Esophagus squamous epithelium (tissue), 4 donors: ENCODE data around the gene PARD3.

Source experiments
- POLR2A ChIP-seq, 4 donors: fragments of 450-650 bp; IDR thresholded peaks; one replicate each; pipeline ENCODE4 v1.6.1; 2017; ENCODE audit warnings: antibody characterized with exemption in 4 of 4, mild to moderate bottlenecking in 4 of 4, moderate library complexity in 3 of 4
- TF ChIP-seq, protein P1 (sequence below), 6 experiments: fragments of 450-650 bp in 4 of 6; fragments of 200-600 bp in 2 of 6; sonication (generic) in 2 of 6; IDR thresholded peaks; one replicate each; pipeline ENCODE4 v1.5.1; 2016 to 2019; ENCODE audit warnings: antibody characterized with exemption in 6 of 6, mild to moderate bottlenecking in 4 of 6, moderate library complexity in 4 of 6

DNA sequence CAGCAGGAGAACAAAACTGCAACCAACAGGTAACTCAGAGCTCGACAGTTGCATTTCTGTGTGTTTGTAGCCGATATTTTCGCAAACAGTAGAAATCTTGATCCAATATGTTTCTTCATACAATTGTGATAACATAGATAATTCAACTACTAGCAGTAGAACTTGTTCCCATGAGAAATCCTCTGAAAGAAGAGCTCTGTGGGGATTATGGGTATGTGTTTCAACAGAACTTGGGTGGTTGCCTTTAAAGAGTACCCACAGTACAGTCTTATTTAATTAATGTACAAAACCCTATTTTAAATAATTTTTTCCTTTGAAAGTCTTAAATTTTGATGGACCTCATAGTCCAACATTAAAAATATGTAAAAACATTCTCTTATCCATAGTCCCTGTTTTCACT, 266.1 kb downstream of the PARD3 start:
- TF ChIP-seq, protein P1, sequence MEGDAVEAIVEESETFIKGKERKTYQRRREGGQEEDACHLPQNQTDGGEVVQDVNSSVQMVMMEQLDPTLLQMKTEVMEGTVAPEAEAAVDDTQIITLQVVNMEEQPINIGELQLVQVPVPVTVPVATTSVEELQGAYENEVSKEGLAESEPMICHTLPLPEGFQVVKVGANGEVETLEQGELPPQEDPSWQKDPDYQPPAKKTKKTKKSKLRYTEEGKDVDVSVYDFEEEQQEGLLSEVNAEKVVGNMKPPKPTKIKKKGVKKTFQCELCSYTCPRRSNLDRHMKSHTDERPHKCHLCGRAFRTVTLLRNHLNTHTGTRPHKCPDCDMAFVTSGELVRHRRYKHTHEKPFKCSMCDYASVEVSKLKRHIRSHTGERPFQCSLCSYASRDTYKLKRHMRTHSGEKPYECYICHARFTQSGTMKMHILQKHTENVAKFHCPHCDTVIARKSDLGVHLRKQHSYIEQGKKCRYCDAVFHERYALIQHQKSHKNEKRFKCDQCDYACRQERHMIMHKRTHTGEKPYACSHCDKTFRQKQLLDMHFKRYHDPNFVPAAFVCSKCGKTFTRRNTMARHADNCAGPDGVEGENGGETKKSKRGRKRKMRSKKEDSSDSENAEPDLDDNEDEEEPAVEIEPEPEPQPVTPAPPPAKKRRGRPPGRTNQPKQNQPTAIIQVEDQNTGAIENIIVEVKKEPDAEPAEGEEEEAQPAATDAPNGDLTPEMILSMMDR (IDR thresholded peaks at IDR 0.05): no peak
- no peak for TF ChIP-seq POLR2A (IDR thresholded peaks at IDR 0.05)
